ENCODE results near the gene DESI1.

The DESI1 gene

DNA sequence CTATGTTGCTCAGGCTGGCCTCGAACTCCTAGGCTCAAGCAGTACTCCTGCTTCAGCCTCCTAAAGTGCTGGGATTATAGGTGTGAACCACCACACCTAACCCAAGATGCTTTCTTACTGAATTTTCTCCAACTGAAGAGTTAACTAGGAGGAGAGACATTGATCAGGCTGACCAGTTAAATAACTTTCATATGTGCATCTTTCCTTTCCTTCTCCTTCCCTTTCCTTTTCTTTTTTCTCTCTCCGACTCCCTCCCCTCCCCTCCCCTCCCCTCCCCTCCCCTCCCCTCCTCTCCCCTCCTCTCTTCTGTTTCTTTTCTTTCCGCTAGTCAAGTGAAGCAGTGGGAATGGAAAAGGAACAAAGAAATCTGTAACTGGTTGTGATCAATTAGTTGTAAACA is 26.9 kb upstream of the DESI1 start:
- TF ChIP-seq, protein P1, sequence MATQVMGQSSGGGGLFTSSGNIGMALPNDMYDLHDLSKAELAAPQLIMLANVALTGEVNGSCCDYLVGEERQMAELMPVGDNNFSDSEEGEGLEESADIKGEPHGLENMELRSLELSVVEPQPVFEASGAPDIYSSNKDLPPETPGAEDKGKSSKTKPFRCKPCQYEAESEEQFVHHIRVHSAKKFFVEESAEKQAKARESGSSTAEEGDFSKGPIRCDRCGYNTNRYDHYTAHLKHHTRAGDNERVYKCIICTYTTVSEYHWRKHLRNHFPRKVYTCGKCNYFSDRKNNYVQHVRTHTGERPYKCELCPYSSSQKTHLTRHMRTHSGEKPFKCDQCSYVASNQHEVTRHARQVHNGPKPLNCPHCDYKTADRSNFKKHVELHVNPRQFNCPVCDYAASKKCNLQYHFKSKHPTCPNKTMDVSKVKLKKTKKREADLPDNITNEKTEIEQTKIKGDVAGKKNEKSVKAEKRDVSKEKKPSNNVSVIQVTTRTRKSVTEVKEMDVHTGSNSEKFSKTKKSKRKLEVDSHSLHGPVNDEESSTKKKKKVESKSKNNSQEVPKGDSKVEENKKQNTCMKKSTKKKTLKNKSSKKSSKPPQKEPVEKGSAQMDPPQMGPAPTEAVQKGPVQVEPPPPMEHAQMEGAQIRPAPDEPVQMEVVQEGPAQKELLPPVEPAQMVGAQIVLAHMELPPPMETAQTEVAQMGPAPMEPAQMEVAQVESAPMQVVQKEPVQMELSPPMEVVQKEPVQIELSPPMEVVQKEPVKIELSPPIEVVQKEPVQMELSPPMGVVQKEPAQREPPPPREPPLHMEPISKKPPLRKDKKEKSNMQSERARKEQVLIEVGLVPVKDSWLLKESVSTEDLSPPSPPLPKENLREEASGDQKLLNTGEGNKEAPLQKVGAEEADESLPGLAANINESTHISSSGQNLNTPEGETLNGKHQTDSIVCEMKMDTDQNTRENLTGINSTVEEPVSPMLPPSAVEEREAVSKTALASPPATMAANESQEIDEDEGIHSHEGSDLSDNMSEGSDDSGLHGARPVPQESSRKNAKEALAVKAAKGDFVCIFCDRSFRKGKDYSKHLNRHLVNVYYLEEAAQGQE (IDR thresholded peaks at IDR 0.05; ENCODE audit: insufficient read depth in 1 of 2, low read depth in 2 of 2, low read length in 2 of 2) = no peak
- TF ChIP-seq SIN3A (IDR thresholded peaks at IDR 0.05; ENCODE audit: borderline replicate concordance, insufficient read depth, low read length) (no peak), TAF1 (IDR thresholded peaks at IDR 0.05; ENCODE audit: borderline replicate concordance, insufficient read depth, low read length) (no peak), FOXP2 (optimal IDR thresholded peaks at IDR 0.05; ENCODE audit: borderline replicate concordance, extremely low read depth, extremely low read length, insufficient read depth) (no peak), POLR2AphosphoS5 (IDR thresholded peaks at IDR 0.05; ENCODE audit: low read depth, low read length) (no peak)

DNA sequence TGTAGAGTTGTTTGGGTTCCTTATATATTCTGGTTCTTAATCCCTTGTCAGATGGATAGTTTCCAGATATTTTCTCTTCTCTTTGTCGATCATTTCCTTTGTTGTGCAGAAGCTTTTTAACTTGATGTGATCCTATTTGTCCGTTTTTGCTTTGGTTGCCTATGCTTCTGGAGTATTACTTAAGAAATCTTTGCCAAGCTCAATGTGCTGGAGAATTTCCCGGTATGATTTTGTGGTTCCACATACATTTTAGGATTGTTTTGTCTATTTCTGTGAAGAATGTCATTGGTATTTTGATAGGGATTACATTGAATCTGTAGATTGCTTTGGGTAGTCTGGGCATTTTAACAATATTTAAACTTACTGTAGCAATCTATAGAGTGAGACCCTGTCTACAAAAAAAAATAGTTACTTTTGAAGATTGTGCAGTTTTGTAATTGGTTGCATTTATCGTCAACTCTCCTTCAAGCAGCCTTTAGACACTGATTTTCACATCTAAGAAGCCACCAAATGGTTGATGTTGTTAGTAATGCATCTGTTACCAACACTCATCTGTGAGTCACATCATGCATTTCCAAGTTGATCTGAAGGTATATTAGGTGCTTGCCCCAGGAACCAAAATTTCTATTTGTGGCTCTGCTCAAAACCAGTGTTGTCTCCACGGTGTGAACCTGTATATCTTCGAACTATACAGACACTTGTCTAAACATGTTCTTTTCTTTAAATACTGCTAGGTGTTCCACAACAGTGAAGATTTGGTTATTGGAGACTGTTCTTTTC is 21.7 kb upstream of the DESI1 start:
- TF ChIP-seq FOXP2 (optimal IDR thresholded peaks at IDR 0.05; ENCODE audit: borderline replicate concordance, extremely low read depth, extremely low read length, insufficient read depth) (no peak), POLR2AphosphoS5 (IDR thresholded peaks at IDR 0.05; ENCODE audit: low read depth, low read length) (no peak), TAF1 (IDR thresholded peaks at IDR 0.05; ENCODE audit: borderline replicate concordance, insufficient read depth, low read length) (no peak)

DNA sequence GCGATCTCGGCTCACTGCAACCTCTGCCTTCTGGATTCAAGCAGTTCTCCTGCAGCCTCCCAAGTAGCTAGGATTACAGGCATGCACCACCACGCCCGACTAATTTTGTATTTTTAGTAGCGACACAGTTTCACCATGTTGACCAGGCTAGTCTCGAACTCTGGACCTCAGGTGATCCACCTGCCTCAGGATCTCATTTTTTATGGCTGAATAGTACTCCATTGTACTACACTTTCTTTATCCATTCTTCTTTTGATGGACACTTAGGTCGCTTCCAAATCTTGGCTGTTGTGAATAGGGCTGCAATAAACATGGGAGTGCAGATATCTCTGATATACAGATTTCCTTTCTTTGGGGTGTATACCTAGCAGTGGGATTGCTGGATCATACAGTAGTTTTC is 21.0 kb upstream of the DESI1 start:
- TF ChIP-seq FOXP2 (optimal IDR thresholded peaks at IDR 0.05; ENCODE audit: borderline replicate concordance, extremely low read depth, extremely low read length, insufficient read depth) (no peak), POLR2AphosphoS5 (IDR thresholded peaks at IDR 0.05; ENCODE audit: low read depth, low read length) (no peak), SIN3A (IDR thresholded peaks at IDR 0.05; ENCODE audit: borderline replicate concordance, insufficient read depth, low read length) (no peak), TAF1 (IDR thresholded peaks at IDR 0.05; ENCODE audit: borderline replicate concordance, insufficient read depth, low read length) (no peak)
- TF ChIP-seq, protein P1 (IDR thresholded peaks at IDR 0.05; ENCODE audit: insufficient read depth in 1 of 2, low read depth in 2 of 2, low read length in 2 of 2) = no peak

DNA sequence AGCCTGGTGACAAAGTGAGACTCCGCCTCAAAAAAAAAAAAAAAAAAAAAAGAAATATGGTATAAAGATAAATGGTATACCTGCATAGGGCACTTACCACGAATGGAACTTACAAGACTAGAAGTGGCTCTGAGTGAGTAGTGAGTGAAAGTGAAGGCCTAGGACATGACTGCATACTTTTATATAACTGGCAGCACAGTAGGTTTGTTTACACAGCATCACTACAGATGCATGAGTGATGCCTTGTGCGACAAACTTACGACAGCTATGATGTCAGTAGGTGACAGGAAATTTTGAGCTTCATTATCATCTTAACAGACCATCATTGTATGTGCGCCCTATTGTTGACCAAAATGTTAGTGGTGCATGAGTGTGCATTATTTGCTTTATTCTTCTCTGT is 17.9 kb upstream of the DESI1 start:
- TF ChIP-seq TAF1 (IDR thresholded peaks at IDR 0.05; ENCODE audit: borderline replicate concordance, insufficient read depth, low read length) (no peak), FOXP2 (optimal IDR thresholded peaks at IDR 0.05; ENCODE audit: borderline replicate concordance, extremely low read depth, extremely low read length, insufficient read depth) (no peak), SIN3A (IDR thresholded peaks at IDR 0.05; ENCODE audit: borderline replicate concordance, insufficient read depth, low read length) (no peak), POLR2AphosphoS5 (IDR thresholded peaks at IDR 0.05; ENCODE audit: low read depth, low read length) (no peak)
- TF ChIP-seq, protein P1 (IDR thresholded peaks at IDR 0.05; ENCODE audit: insufficient read depth in 1 of 2, low read depth in 2 of 2, low read length in 2 of 2) = no peak

DNA sequence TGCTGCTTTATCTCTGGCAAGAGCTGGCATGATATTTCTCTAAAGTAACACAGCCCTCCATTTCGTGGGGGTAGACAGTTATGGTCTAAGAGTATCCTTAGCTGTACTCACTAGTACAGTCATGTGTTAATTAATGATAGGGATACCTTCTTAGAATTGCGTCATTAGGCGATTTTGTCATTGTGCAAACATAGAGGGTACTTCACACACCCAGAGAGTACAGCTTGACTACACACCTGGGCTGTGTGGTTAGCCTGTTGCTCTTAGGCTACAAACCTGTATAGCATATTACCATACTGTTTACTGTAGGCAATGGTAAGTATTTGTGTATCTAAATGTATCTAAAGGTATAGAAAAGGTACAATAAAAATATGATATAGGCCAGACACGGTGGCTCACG is 17.3 kb upstream of the DESI1 start:
- TF ChIP-seq SIN3A (IDR thresholded peaks at IDR 0.05; ENCODE audit: borderline replicate concordance, insufficient read depth, low read length) (no peak), TAF1 (IDR thresholded peaks at IDR 0.05; ENCODE audit: borderline replicate concordance, insufficient read depth, low read length) (no peak), POLR2AphosphoS5 (IDR thresholded peaks at IDR 0.05; ENCODE audit: low read depth, low read length) (no peak)
- TF ChIP-seq, protein P1 (IDR thresholded peaks at IDR 0.05; ENCODE audit: insufficient read depth in 1 of 2, low read depth in 2 of 2, low read length in 2 of 2) = no peak

All from PFSK-1 (cell line).